ENCODE data around the gene MSI2.
A peak's percentile ranks its signal among the peaks of the same experiment; 100 is the strongest.

MSI2 gene

GRCh38 chr17:57425431-57425830 is 169.1 kb downstream of the MSI2 start:
- FAIRE-seq (no peak), DNase-seq (ENCODE audit: insufficient read length, low spot score) (no peak)
- no peak for TF ChIP-seq POLR2A (IDR thresholded peaks at IDR 0.05; ENCODE audit: low read depth, low read length)

- FAIRE-seq (no peak), DNase-seq (ENCODE audit: insufficient read length, low spot score) (no peak)
- TF ChIP-seq POLR2A (IDR thresholded peaks at IDR 0.05; ENCODE audit: low read depth, low read length), result no peak
These were observed 169.9 kb downstream of the MSI2 start for GRCh38 chr17:57425903-57426880.

- DNase-seq (ENCODE audit: insufficient read length, low spot score), result no peak
- TF ChIP-seq POLR2A (IDR thresholded peaks at IDR 0.05; ENCODE audit: low read depth, low read length), result no peak
- FAIRE-seq, result no peak
These were observed 173.6 kb downstream of the MSI2 start for GRCh38 chr17:57429966-57430365.

GRCh38 chr17:57431415-57431814 is 175.1 kb downstream of the MSI2 start:
- DNase-seq (ENCODE audit: insufficient read length, low spot score), result no peak
- no peak for FAIRE-seq
- no peak for TF ChIP-seq POLR2A (IDR thresholded peaks at IDR 0.05; ENCODE audit: low read depth, low read length)

GRCh38 chr17:57432507-57433277 is 176.4 kb downstream of the MSI2 start:
- no peak for TF ChIP-seq POLR2A (IDR thresholded peaks at IDR 0.05; ENCODE audit: low read depth, low read length)
- FAIRE-seq (no peak), DNase-seq (ENCODE audit: insufficient read length, low spot score) (no peak)

- DNase-seq (ENCODE audit: insufficient read length, low spot score) (no peak), FAIRE-seq (no peak)
- TF ChIP-seq POLR2A (IDR thresholded peaks at IDR 0.05; ENCODE audit: low read depth, low read length), result no peak
These were observed 177.1 kb downstream of the MSI2 start for GRCh38 chr17:57433452-57433851.

- no peak for FAIRE-seq
- TF ChIP-seq POLR2A (IDR thresholded peaks at IDR 0.05; ENCODE audit: low read depth, low read length), result no peak
- DNase-seq (ENCODE audit: insufficient read length, low spot score), result no peak
These were observed 178.0 kb downstream of the MSI2 start for GRCh38 chr17:57434361-57434760.

- no peak for FAIRE-seq
- TF ChIP-seq POLR2A (IDR thresholded peaks at IDR 0.05; ENCODE audit: low read depth, low read length), result no peak
These were observed 180.2 kb downstream of the MSI2 start for GRCh38 chr17:57436565-57436964.

GRCh38 chr17:57438066-57438731 is 181.9 kb downstream of the MSI2 start:
- no peak for TF ChIP-seq POLR2A (IDR thresholded peaks at IDR 0.05; ENCODE audit: low read depth, low read length)
- FAIRE-seq, result no peak
- no peak for DNase-seq (ENCODE audit: insufficient read length, low spot score)

More at GRCh38 chr17:57436565-57436964, 180.2 kb downstream of the MSI2 start:
- DNase-seq (ENCODE audit: insufficient read length, low spot score), result no peak

GRCh38 chr17:57439651-57440050 is 183.3 kb downstream of the MSI2 start:
- DNase-seq (ENCODE audit: insufficient read length, low spot score), result no peak
- FAIRE-seq, result no peak
- TF ChIP-seq POLR2A (IDR thresholded peaks at IDR 0.05; ENCODE audit: low read depth, low read length), result no peak

- peak; percentile 1; the same call in 1 of the 2 replicates for TF ChIP-seq POLR2A (IDR thresholded peaks at IDR 0.05; ENCODE audit: low read depth, low read length)
- FAIRE-seq (no peak), DNase-seq (ENCODE audit: insufficient read length, low spot score) (peak; percentile 81)
These were observed 184.4 kb downstream of the MSI2 start for GRCh38 chr17:57440522-57441269.

- no peak for TF ChIP-seq POLR2A (IDR thresholded peaks at IDR 0.05; ENCODE audit: low read depth, low read length)
- FAIRE-seq (no peak), DNase-seq (ENCODE audit: insufficient read length, low spot score) (no peak)
These were observed 184.9 kb downstream of the MSI2 start for GRCh38 chr17:57441270-57441600.

GRCh38 chr17:57442401-57442823 is 186.1 kb downstream of the MSI2 start:
- no peak for DNase-seq (ENCODE audit: insufficient read length, low spot score)
- no peak for TF ChIP-seq POLR2A (IDR thresholded peaks at IDR 0.05; ENCODE audit: low read depth, low read length)
- FAIRE-seq, result no peak
